Measurements from ENCODE around the gene CISTR. TPM values are rescaled to one million over a fixed set of nuclear protein-coding genes. Genes with fewer than 3 reads are reported as not detected.

Gene CISTR
- total RNA-seq, 2 donors from 2014 or later: not detected

DNA sequence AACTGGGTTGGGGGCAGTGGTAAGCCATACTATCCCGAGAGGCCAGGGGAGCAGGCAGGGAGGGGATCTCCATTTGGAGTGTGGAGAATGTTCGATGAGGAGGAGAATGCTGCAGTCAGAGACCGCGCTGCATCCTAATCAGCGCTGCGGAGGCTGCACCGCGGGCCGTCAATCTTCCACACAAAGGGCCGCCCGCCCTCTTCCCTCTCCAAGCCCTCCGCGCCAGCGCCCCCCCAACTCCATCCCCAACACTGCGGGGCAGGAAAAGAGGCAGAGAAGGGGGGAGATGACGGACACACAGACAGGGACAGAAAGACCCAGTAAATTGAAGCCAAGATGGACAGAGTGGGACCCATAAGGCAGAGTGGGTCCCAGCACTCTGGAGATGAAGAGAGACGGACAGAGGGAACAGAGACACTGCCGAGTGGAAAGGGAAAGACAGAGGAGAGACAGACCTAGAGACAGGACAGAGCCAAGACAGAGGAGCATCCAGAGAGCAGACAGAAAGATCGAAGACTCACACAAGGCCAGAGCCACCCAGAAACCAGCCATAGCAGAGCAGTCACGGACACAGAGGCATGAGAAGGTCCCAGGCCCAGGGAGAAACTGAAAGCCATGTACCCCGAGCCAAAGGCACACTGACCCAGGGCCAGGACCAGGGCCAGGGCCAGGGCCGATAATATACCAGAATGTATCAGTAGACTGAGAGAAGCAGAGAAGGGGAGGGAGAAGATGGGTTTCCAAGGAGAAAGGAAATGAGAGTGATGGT is 3.5 kb downstream of the CISTR start:
- H3K4me1 Mint-ChIP-seq: peaks cover 3% of the 10 kb centered on the region
- no peak overlapping the region for H3K4me3 Mint-ChIP-seq
- H3K27me3 Mint-ChIP-seq (ENCODE audit: insufficient read depth): peaks cover 7% of the 10 kb centered on the region
- no peaks in the 10 kb centered on the region for H3K36me3 Mint-ChIP-seq (ENCODE audit: low read depth)
- TF ChIP-seq, protein P1, sequence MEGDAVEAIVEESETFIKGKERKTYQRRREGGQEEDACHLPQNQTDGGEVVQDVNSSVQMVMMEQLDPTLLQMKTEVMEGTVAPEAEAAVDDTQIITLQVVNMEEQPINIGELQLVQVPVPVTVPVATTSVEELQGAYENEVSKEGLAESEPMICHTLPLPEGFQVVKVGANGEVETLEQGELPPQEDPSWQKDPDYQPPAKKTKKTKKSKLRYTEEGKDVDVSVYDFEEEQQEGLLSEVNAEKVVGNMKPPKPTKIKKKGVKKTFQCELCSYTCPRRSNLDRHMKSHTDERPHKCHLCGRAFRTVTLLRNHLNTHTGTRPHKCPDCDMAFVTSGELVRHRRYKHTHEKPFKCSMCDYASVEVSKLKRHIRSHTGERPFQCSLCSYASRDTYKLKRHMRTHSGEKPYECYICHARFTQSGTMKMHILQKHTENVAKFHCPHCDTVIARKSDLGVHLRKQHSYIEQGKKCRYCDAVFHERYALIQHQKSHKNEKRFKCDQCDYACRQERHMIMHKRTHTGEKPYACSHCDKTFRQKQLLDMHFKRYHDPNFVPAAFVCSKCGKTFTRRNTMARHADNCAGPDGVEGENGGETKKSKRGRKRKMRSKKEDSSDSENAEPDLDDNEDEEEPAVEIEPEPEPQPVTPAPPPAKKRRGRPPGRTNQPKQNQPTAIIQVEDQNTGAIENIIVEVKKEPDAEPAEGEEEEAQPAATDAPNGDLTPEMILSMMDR (conservative IDR thresholded peaks at IDR 0.05): no peak
- Histone ChIP-seq H3K27me3 (ENCODE audit: control insufficient read depth, insufficient read depth, low read length, poor library complexity, severe bottlenecking) (peaks cover 96% of the 10 kb centered on the region), H3K4me1 (ENCODE audit: control insufficient read depth, insufficient read depth, low read length) (no peaks in the 10 kb centered on the region), H3K9ac (ENCODE audit: extremely low read depth, low read length, poor library complexity, severe bottlenecking) (no peak overlapping the region), H3K27ac (ENCODE audit: low read depth, low read length) (peak overlapping the region; percentile 5), H3K36me3 (ENCODE audit: control insufficient read depth, insufficient read depth, low read length) (no peaks in the 10 kb centered on the region), H3K9me3 (ENCODE audit: control insufficient read depth, low read length) (no peaks in the 10 kb centered on the region), H3K4me3 (ENCODE audit: low read length) (no peak overlapping the region)
- 28 to 40% methylated on average over 8 to 20 of the region's 22 CpGs for WGBS, 2 experiments (ENCODE audit: insufficient coverage in 1 of 2, insufficient read length in 1 of 2)
- peak; percentile 76 for DNase-seq
- no peaks in the 10 kb centered on the region for H3K9me3 Mint-ChIP-seq
- H3K27ac Mint-ChIP-seq: no peak overlapping the region

DNA sequence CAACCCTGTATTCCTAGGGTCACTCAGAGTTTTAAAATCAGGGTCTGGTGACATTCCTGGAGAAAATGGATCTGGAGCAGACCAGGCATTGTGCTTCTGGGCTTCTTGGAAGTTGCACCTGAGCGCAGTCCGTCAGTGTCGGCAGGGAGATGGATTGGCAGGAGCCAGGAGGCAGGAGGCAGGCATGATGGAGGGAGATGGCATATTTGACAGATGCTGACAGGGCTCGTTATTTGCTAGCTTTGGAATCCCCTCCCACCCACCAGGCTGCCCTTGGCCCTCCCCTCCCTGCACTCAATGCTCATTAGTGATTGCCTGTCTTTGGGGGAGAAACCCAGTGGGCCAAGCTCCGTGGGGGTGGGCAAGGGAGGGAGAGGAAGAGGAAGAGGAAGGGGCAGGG is 4.7 kb downstream of the CISTR start:
- Mint-ChIP-seq H3K4me1 (peaks cover 3% of the 10 kb centered on the region), H3K36me3 (ENCODE audit: low read depth) (no peaks in the 10 kb centered on the region), H3K27ac (no peak overlapping the region), H3K9me3 (no peaks in the 10 kb centered on the region), H3K27me3 (ENCODE audit: insufficient read depth) (peaks cover 7% of the 10 kb centered on the region), H3K4me3 (no peak overlapping the region)
- DNase-seq: peak; percentile 72
- TF ChIP-seq, protein P1 (conservative IDR thresholded peaks at IDR 0.05): no peak
- Histone ChIP-seq H3K9ac (ENCODE audit: extremely low read depth, low read length, poor library complexity, severe bottlenecking) (no peak overlapping the region), H3K4me3 (ENCODE audit: low read length) (no peak overlapping the region), H3K27me3 (ENCODE audit: control insufficient read depth, insufficient read depth, low read length, poor library complexity, severe bottlenecking) (peaks cover 96% of the 10 kb centered on the region), H3K4me1 (ENCODE audit: control insufficient read depth, insufficient read depth, low read length) (no peaks in the 10 kb centered on the region), H3K9me3 (ENCODE audit: control insufficient read depth, low read length) (no peaks in the 10 kb centered on the region), H3K36me3 (ENCODE audit: control insufficient read depth, insufficient read depth, low read length) (no peaks in the 10 kb centered on the region), H3K27ac (ENCODE audit: low read depth, low read length) (no peak overlapping the region)
- WGBS, 2 experiments (ENCODE audit: insufficient coverage in 1 of 2, insufficient read length in 1 of 2): 41 to 52% methylated on average over 2 to 5 of the region's 5 CpGs

DNA sequence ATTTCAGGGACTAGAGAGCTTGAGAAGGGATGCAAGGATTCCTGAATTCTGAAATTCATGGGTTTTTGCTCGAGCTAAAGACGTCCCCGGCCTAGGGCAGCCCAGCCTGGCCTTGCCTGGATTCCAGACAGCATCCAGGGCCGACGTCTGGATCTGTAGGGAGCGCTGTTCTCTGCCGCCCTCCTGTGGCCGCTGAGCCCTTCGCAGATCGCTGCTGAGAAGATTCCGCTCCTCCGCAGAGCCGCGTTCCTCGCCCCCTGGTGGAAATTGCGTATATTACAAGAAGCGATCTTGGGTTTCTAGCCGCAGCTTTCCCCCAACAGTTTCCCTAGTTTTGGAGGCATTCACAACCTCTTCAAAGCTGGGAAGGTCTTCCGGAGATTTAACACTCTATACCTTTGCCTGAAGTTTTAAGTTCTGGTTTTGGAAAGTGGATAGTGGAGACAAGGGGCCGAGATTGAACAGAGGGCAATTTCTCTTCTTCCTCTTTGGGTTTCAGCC is 5.1 kb downstream of the CISTR start:
- H3K36me3 Mint-ChIP-seq (ENCODE audit: low read depth): no peaks in the 10 kb centered on the region
- Histone ChIP-seq H3K4me1 (ENCODE audit: control insufficient read depth, insufficient read depth, low read length) (no peaks in the 10 kb centered on the region), H3K36me3 (ENCODE audit: control insufficient read depth, insufficient read depth, low read length) (no peaks in the 10 kb centered on the region), H3K4me3 (ENCODE audit: low read length) (no peak overlapping the region), H3K9ac (ENCODE audit: extremely low read depth, low read length, poor library complexity, severe bottlenecking) (no peak overlapping the region), H3K27me3 (ENCODE audit: control insufficient read depth, insufficient read depth, low read length, poor library complexity, severe bottlenecking) (peaks cover 96% of the 10 kb centered on the region), H3K9me3 (ENCODE audit: control insufficient read depth, low read length) (no peaks in the 10 kb centered on the region), H3K27ac (ENCODE audit: low read depth, low read length) (peak overlapping the region; percentile 64)
- H3K4me3 Mint-ChIP-seq: no peak overlapping the region
- H3K27me3 Mint-ChIP-seq (ENCODE audit: insufficient read depth): peaks cover 7% of the 10 kb centered on the region
- TF ChIP-seq, protein P1 (conservative IDR thresholded peaks at IDR 0.05): peak; percentile 100
- H3K4me1 Mint-ChIP-seq: peaks cover 3% of the 10 kb centered on the region
- DNase-seq: peak; percentile 99
- 6 to 13% methylated on average over 14 to 19 of the region's 20 CpGs for WGBS, 2 experiments (ENCODE audit: insufficient coverage in 1 of 2, insufficient read length in 1 of 2)
- H3K27ac Mint-ChIP-seq: no peak overlapping the region
- no peaks in the 10 kb centered on the region for H3K9me3 Mint-ChIP-seq
